GM12801 (cell line): ENCODE data around the gene IQCF6.

ENCODE experiments used
- CTCF ChIP-seq: IDR thresholded peaks from one replicate; pipeline ENCODE4 v1.5.1; 2011; ENCODE audit warnings: control low read depth; ENCODE audit not compliant: insufficient read length; ENCODE audit errors: extremely low read depth

Gene IQCF6

DNA sequence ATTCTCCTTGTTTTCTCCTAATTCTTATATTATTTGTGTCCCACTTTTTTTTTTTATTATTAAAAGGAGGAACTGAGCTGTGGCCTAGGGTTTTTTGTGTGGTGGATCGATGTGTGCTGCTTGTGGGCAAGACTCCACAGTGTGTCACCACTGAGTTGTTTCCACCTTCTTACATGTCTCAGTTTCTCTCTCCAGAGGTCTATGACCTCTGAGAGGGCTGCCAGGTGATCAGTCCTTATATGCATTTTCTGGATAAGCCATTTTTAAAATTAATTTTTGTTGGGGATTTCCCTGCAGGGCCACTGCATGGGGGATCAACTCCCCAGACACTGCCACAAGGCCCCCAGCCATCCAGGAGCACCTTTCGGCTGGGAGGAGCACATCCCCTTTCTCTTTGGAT is 27.8 kb downstream of the IQCF6 start:
- TF ChIP-seq CTCF: no peak

- TF ChIP-seq CTCF: no peak
Measured at GRCh38 chr3:51750878-51751277, 28.2 kb downstream of the IQCF6 start.

DNA sequence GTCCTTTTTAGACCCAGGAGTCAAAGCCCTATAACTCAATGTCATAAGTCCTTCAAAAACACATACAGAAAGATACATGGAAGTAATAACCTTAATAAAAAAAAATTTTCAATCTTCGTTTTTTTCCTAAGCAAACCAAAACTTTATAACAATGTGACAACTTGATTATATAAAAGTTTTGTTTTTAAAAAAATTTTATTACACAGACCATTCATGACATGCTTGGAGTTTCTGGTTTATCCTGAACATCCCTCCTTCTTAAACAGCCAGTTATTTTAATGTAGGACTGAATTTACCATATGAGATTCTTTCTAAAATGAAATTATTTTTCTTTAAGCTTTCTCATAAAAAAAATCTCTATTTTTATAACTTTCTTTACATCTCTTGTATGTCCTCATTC is 30.7 kb downstream of the IQCF6 start:
- TF ChIP-seq CTCF: no peak

- no peak for TF ChIP-seq CTCF
Measured at GRCh38 chr3:51747840-51748239, 31.2 kb downstream of the IQCF6 start.

DNA sequence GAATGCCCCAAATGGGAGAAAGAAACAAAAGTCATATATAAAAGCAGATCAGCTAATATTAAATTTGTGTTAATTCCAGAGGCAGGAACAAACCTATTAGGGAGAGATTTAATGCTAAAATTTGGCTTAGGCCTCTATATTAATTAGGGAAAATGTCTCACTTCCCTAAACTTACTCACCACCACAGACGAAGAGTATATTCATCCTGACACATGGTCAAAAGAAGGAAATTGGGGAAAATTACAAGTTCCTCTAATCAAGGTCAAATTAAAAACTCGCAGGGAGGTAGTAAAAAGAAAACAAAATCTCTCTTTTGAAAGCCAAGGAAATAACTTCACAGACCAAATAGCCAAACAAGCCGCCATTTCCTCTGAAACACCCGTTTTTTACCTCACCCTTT is 39.9 kb downstream of the IQCF6 start:
- no peak for TF ChIP-seq CTCF

DNA sequence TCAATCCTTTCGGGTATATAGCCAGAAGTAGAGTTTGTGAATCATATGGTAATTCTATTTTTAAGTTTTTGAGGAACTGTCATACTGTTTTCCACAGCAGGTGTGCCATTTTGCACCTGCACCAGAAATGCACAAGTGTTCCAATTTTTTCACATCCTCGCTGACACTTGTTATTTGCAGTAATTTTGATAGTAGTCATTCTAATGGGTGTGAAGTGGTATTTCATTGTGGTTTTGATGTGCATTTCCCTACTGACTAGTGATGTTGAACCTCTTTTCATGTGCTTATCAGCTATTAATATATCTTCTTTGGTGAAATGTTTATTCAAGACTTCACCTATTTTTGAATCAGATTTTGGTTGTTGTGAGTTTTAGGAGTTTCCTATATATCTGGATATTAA is 43.1 kb downstream of the IQCF6 start:
- TF ChIP-seq CTCF: no peak

GRCh38 chr3:51735039-51735438 is 44.0 kb downstream of the IQCF6 start:
- no peak for TF ChIP-seq CTCF

DNA sequence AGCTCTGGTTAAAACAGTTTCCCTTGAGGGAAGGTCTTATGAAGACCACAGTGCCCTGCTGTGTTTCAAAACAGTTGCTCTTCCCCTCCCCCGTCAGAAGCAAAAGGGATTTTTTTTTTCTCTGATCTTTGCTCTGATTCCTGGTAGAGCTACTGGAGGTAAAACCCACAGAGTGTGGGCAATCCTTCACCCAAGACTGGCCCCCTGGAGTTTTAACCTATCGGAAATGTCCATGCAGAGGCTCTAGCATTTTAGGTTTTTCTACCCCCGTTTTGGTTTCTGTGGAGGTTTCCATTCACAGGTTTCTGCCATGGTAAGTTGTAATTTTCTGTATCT is 44.5 kb downstream of the IQCF6 start:
- TF ChIP-seq CTCF: no peak
